NOMO-1 treated with dmso at 0.1 percent for 144 hours (cell line): ENCODE measurements around the gene GJD3.

ENCODE experiments used
- DNase-seq: peaks from one replicate; lab custom pipeline; 2025; ENCODE audit not compliant: unreplicated experiment; lab: John Stamatoyannopoulos, UW

The GJD3 gene

DNA sequence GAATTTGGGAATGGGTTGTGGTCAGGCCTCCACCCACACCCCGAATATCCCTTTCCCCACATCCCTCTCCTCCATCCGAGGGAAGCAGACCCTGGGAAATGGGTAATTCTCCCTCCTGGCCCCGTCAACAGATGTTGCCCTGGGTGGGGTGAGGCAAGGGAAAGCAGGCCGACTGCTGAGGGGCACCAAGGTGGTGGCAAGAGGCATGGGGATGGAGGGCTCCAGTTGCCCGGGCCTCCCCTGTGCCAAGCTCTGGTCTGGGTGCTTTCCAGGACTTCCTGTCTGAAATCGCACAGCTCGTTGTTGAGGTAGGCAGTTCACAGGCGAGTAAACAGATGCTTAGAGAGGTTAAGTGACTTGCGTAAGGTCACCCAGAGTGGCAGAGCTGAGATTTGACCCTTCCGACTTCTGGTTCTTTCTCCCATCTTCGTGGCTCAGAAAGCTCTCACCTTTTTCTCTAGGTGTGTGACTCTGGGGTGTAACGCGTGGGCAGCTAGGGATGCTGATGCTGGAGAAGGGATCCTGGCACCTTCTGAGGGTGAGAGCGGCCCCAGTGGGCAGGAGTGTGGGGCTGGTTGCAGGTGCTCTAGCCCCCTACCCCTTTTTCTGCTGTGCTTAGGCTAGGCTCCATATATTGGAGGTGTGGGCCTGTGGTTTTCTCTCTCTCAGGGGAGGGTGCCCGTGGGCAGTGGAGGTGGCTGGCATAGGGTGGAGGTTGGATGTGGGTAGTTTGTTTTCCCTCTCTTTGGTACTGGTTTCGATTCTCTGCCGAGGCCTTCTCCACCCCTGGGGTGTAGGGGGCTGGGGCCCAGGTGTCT is 38.3 kb downstream of the GJD3 start:
- peak; percentile 30 for DNase-seq

DNA sequence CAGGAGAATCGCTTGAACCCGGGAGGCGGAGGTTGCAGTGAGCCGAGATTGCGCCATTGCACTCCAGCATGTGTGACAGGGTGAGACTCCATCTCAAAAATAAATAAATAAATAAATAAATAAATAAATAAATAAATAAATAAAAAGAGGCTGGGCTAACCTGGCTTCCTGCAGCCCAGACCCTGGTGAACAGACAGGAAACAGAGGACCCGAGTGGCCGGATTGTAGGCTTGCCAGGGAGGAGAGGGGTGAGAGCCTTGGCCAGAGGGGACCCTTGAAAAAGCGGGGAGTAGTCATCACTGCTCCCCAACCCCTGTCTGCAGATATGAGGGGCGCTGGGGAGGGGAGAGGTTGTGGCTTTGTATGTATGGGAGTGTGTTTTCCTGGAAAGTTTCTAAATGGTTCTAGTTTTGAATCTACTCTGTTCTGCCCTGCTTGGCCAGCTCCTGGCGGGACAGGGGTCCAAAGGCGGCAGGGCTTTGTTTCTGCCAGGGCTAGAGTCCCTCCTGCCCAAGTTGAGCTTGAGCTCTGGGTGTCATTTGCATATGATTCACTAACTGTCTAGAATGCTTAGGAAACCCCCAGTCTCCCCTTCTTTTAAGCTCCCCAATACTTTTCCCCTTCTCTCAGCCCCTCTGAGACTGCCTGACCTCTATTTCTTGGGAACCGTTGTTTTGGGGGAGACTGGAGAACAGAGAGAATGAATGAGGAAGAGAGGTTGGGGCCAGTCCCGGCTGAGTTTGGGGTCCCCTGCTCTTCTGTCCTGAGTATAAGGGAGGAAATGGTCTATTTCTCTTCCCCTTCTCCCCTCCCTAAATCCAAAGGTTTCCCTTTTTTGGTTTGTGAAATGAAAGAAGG is 39.2 kb downstream of the GJD3 start:
- DNase-seq, result no peak

DNA sequence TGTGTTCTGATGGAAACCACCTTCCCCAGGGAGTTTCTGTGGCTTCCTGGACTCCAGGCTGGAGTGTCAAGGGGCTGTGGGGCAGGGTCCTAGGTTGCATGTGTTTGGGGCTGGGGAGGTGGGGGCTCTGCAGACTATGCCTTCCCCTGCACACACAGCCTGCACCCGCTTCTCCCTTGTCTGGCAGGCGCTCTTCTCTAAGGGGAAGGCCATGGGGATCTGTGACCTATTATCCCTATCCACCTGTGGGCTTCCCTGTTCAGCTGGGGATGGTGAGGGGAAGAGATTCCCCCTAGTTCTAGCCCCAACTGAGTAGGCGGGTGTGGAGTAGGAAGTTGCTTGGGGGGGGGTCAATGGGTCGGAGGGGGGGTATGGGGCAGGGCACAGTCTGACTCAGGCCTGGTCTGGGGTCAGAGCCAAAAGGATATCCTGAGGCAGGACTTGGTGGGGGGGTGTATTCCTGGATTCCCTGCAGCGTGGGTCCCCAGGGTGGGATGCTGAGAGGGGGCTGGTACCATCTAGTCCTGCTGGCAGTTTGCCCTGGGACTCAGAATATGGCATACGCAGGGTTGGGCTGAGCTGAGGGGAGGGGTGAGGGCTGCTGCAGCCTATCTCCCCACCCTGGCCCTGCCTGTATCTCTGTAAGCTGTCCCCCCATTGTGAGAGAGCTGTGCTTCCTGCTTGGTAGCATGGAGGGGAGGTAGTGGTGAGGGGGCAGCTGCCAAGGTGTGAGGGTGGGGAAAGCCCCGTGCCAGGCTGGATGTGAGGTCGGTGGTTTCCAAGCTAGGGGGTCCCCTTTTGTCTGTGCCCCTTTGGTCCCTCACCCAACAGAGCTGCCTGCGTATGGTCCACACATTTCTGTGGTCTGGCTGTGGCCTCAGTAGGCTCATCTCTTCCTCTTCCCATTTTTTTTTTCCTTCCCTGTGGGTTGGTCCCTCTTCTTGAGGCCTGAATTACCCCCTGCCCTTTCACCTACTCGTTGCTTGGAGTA is 40.9 kb downstream of the GJD3 start:
- DNase-seq, result no peak

DNA sequence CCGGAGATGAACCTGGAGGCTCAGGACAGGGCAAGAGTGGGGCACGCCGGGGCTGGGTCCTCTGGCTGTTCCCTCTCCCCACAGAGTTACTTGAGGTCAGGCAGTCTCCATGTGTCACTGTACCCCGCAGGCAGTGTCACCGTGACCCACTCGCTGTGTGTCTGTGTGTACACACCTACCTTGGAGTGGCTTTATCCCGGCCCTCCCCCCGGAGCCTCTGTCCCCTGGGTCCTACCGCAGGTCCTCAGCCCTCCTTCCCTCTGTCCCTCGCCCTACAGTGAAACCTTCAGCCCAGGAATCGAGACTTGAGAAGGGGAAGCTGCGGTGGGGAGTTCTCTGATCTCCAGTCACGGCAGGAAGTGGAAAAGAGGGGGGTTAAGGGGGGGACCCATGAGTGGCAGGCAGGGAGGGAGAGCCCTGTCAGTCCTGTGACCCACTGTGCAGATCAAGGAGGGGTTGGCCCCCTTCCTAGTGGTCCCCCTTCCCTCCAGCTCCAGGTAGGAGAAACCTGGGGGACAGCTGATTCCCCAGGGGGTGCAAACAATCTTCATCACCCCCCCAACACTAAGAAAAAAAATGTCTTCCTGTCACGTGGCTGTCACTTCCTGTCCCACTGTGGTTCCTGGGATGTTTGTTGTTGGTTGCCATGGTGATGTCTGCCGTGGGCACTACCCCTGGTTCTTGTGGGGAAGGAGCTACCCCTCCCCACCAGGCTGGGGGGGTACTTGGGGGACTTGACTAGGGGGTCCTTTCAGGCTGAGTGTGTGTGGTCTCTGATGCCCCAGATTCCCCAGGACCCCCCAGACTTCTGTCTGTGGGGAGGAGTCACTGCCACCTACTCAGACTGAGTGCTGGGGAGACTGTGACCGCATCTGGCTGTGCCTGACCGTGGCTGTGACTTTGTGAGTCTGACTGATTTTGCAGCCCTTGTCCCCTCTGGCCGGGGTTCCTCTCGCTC is 41.9 kb downstream of the GJD3 start:
- peak; percentile 92 for DNase-seq

DNA sequence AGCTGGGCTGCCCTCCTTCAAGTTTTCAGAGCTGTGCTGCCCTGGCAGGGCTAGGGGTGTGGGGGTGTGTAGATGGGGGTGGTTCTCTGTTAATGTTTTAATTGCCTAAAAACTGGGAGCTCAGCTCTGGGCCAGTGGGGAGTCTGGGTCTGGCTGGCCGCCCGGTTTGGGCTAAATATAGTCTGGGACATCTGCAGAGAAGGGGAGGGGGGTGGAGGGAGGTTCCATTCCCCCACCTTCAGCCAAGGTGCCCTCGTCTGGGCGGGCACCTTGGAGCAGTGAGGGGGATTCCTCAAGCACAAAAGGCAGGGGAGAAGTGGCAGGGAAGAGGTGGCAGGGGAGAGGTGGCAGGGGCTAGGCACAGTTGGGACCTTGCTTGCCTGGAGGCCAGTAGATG is 42.6 kb downstream of the GJD3 start:
- DNase-seq, result no peak

DNA sequence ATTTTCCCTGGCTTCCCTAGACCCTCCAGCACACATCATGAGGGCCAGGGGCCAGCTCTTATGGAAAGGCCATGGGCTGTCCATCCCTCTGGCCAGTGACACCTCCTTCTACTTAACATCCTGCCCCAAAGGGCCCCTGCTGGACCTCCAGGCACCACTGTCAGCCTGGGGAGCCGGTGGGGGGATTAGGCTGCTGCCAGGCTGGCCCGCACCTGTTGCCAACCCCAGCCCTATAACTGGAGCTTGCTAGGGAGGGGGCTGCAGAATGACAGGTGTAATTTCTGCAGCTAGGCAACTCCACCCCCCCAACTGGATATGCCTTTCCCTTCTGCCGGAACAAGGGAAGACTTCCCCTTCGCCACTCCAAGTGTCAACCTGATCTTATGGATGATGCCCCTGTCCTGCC is 43.0 kb downstream of the GJD3 start:
- DNase-seq, result no peak

DNA sequence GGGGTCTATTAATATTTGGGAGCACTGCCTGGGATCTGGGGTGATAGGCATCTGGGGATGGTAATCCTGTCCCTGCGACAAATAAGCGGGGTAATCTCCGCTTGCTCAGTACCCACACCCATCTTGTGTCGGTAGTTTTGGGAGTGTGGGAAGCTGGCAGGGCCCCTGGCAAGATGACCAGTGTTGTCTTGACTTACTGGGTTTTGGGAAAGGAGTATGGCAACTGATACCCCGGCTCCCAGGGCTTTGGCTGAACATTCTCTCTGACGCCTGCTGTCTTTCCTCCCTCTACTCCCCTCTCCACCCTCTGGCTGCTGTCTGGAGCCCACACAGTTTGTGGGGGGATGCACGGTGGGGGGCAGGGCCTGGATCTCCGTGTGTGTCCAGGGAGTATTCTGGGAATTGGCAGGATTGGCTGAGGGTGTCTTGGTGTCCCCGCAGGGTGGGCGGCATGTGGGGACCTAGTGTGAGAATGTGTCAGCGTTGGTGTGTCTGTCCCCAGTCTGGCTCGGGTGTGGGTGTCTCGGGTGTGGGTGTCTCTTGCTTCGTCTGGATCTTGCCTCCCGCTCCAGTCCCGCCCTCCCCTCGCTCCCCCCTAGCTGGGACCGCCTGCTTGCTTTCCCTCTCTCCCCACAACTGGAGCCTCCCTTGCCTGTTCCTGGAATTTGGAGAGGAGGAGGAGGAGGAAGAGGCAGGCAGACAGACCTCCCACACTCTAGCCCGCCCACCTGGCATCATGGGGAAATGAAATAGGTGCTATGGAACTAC is 43.6 kb downstream of the GJD3 start:
- no peak for DNase-seq

DNA sequence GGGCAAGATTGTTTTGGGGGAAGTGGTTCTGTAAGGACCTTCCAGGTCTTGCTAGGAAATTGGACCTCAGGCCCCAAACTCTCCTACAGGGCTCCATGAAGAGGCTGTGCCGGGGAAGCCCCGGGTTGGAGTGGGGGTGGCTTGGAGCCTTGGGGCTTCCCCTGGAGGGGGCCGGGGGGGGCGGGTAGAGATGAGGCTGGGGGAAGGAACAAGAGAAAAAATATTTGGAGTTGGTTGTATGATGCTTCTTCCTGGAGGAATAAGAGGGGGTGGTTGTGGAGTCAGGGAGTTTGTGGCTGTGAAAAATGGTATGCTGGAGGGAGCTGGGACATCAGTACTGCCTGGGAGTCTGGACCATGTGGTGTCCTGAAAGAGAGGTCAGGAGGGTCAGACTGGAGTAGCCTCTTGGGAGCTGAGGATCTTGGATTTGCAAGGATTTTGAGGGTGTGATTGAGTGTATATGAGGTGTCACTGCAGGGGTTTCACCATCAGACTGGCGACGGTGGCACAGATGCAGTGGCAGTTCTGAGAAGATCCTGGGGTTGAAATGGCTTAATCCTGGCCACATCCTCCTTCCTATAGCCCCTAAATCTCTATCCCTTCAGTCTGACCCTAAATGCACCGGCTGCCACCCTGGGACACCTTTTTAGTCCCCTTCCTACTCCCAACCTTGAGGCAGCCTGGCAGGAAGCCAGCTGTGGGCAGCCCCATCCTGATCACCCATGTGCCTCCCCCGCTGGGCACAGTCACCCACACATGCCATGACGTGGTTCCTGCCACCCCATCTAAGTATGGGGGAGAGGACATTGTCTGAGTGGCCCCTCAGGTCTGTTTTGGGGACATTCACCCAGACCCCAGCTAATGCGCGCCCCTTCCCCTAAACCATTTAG is 44.6 kb downstream of the GJD3 start:
- no peak for DNase-seq

DNA sequence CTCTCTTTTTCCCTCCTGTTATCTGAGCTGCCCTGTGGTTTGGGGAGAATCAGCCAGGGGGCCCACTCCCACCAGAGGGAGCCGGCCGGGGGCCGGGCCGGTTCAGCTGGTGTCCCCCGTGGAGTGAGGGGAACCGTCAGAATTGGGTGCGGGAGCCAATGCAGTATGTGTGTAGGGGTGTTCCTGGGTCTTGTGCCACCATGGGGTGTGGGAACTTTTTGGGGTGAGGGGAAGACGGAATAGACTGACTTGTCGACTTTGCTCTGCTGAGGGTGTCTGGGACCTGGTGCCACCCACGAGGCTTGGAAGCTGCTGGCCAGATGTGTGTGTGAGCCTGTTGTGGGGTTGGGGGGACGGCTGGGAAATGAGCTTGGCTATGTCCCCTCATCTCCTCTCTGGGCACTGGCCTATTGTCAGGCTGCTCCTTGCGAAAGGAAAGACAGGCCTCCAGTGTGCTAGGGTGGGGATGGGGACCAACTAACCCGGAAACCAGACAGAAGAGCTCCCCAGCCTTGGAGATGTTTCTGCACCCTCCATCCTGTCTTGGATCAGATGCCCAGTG is 45.6 kb downstream of the GJD3 start:
- DNase-seq, result no peak

DNA sequence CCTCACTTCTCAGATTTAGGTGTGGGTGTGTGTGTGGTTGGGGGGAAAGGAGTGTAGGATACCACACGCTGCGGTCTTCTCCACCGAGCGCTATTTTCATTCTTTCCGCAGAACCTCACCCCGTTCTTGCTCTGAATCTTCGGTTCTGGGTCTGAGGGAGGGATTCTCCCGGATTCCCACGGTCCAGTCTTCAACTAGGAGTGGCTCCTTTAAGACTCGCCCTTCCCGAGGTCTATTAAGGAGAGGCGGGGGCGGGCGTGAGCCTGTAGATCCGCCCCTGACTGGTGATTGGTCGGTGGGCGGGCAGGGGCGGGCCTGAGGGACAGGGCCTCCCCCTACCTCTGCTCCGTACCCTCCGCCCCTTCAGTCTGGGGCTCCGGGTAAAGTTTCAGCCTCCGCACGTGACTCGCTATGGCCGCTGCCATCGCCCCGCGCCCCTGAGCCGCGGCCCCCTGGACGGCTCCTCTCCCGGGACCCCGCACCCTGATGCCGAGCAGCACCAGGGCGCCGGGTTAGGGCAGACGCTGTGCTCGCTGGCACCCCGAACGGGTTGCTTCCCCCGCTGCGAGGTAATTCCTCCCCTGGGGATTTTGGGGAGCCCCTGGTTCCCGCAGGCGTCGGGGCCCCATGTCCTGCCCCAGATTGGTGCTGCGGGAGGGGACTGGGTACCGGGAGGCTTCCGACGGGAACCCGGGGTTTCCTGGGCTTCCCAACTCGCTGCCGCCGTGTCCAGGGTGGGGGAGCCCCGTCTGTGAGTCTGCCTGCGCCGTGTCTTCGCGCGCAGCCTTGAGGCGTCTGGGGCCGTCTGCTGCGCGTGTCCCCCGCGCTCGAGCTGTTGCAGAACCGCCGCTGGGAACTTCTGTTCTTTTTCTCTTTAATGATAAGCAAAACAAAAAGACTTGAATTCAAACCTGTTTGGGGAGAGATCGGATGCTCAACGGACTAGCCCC is 46.4 kb downstream of the GJD3 start:
- peak; percentile 89 for DNase-seq

DNA sequence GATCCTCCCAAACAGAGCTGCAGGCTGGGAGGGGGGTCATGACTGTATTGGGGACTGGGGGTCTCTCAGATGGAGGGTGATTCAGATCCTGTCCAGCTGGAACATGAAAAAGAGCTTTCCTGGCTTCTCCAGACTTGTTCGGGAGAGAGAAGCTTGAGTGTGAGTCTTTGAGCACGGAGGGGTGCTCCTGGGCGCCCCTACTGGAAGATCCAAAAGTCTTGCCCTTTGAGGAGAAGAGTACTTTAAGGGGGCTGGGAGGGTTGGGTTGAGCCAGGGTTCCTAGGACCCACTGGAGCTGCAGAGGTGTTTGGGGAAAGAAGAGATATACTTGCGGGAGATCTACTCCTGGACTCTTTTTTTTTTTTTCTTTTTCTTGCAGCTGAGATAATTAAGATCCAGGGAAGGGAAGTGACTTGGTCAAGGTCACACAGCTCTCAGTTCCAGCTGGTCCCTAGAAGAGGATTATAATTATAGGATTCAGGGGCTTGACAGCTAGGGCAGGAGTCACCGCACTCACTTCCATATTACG is 47.1 kb downstream of the GJD3 start:
- DNase-seq, result no peak

DNA sequence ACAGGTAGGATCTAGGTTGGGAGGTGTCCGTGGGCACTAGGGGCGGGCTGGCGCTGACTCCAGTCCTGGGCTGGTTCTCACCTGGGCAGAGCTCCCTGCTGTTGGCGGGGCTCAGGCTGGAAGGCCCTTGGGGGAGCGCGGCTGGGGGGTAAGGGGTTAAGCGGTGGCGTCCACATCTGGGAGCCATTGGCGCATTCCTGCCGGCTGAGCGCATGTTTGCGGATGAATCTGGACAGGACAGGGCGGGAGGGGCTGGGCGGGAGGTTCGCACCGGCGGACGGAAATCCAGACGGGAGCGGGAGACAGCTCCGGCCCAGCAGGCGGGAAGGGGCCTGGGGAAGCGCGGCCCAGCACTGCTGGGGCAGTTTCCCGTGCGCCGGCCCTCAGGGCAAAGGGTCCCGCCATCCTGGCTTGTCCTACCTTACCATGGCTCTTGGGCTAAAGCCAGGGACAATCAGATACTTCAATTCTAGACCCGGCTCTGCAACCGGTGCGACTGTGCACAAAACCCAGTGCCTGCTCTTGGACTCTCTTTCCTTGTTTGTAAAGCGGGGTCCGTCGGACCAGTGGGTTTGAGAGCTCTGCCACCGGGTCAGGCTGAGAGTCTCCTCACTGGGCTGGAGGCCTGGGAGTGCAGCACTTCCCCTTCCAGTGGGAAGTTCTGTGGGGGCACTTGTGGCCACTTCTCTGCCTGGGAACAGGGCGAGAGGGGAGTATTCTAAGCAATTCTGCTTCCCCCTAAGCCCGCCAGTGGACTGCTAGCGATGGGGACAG is 47.8 kb downstream of the GJD3 start:
- DNase-seq, result no peak

DNA sequence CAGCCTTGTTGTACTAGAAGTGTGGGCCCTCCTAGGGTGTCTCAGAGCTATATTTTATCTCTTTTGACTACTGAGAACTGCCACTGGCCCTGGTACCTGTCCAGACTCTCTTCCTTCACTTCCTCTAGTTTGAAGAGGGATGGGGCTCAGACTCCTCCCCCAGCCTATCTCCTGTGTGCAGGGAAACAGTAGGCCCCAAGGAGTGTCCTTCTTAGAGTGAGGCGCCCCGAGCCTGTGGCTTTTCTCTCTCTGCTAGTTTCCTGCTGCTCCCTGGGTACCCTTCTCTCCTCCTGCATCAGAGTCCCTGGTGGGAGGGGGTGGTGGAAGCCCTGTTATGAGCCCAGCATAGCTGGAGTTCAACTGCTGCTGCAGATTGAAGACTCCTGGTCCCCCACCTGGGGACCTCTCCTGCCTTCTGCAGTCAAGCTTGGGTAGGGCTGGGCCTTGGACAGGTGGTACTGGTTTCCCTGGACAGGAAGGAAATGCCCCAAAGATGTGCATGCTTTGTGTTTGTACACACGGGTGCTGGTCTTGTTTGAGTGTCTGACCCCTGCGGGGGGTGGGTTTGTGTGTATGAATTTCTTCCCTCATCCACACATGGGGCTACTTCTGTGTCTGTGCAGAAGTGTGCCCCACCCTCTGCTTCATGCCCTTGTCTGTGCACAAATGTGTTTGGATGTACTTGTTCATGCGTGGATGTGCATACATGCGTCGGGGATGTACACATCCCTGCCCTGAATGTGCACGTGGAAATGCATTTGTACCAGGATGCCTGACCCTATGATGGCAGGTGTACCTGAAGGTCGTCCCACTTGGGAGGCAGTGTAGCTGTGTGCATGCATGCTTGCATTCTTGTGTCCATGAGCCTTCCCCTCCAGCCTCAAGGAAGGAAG is 48.6 kb downstream of the GJD3 start:
- DNase-seq, result no peak

DNA sequence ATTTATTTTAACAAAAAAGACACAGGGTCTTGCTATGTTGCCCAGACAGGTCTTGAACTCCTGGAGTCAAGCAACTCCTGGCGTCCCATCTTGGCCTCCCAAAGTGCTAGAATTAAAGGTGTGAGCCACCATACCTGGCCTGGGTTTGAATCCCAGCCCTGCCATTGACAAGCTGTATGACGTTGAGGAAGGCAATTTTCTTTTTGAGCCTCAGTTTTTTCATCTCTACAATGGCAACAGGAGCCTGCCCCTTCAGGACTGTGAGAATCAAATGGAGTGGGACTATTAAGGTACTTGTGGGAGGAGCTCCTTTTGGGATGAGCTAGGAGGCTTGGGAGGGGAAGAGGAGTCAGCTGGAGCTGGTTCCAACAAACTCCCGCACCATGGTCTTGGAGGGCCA is 49.3 kb downstream of the GJD3 start:
- no peak for DNase-seq

DNA sequence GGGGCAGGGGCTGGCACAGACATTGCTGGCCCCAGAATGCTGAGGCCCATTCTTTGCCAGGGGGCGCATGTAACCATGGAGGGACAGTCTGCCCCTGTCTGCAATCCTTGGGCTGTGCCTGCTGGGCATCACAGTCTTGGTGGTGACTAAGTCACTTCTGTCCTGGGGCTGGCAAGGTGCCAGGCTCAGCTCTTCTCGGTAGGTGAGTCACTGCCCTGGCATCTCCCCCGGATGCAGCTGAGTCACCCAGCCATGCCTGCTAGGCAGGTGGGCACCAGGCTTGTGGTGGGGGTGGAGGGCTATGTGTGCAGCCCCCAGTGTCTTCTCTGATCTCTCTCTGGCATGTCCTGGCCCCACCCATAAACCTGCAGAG is 50.0 kb downstream of the GJD3 start:
- DNase-seq, result no peak
